Upper lobe of right lung (tissue), 1 donor: ENCODE measurements around the gene ACACB. TPM values are rescaled to one million over a fixed set of nuclear protein-coding genes. Genes with fewer than 3 reads are reported as not detected.

Experiments
- ATAC-seq: fragments of 200-7000 bp; cut with Tn5 transposase; one replicate; pipeline ENCODE4 v1.9.1; 2020; ENCODE audit warnings: mild to moderate bottlenecking, moderate library complexity
- DNase-seq: peaks from one replicate; pipeline ENCODE4 v3.0.0-alpha.2; 2020
- H3K27ac ChIP-seq: fragments of 200-600 bp; one replicate; pipeline ENCODE4 v1.8.0; 2022
- H3K27me3 ChIP-seq: fragments of 200-600 bp; one replicate; pipeline ENCODE4 v1.8.0; 2022; ENCODE audit warnings: mild to moderate bottlenecking
- H3K36me3 ChIP-seq: fragments of 200-600 bp; one replicate; pipeline ENCODE4 v1.8.0; 2022
- H3K4me1 ChIP-seq: fragments of 200-600 bp; one replicate; pipeline ENCODE4 v1.8.0; 2022
- H3K4me3 ChIP-seq: fragments of 200-600 bp; one replicate; pipeline ENCODE4 v1.8.0; 2022; ENCODE audit warnings: mild to moderate bottlenecking
- H3K9me3 ChIP-seq: fragments of 200-600 bp; one replicate; pipeline ENCODE4 v1.8.0; 2022
- CTCF ChIP-seq: fragments of 200-600 bp; IDR thresholded peaks from one replicate; pipeline ENCODE4 v1.8.0; 2022; ENCODE audit warnings: antibody characterized with exemption
- intact Hi-C: fragments of 100-400 bp; cut with DNase I; formaldehyde crosslinking; loops from one replicate; pipeline ENCODE4 v1.11.0; 2022
- total RNA-seq: library from RNA; stranded (reverse); fragmentation: NEBNext Ultra II Directional; extraction: Animal tissue kit (Norgen Biotek cat#: 25700); gene quantifications from one replicate; pipeline ENCODE4 v1.2.1, GENCODE V29; 2021
- donor health status: DM: no; HTN: yes; CAD: no; lungs with severe emphysema.

The ACACB gene
- total RNA-seq, 1 donor from 2014 or later: 35.2 TPM

DNA sequence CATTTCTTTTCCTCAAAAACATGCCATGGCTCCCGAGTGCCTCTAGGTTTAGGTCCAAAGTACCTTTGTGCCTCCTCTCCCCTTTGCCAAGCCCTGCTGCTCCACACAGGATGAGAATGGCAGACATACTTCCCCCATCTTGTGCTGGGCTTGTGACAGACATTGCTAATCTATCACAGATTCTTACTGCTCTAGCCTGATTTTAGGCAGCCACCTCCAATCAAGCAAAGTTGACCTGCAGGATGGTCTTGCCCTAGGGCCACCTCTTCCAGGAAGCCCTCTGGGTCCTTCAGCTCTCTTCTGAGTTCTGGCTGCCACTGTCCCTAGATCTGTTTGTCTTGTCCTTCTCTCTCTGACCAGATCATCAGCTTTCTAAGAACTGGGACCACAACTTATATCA, 172.2 kb downstream of the ACACB start:
- peaks cover 13% of the 10 kb centered on the region for H3K27me3 ChIP-seq

GRCh38 chr12:109289004-109289403, 172.6 kb downstream of the ACACB start:
- ATAC-seq: no peak

More for the DNA sequence above, 172.2 kb downstream of the ACACB start:
- no peaks in the 10 kb centered on the region for H3K36me3 ChIP-seq
- no peak for TF ChIP-seq CTCF
- no peak for ATAC-seq
- intact Hi-C loops: no loop called here
- DNase-seq: no peak
- no peaks in the 10 kb centered on the region for H3K9me3 ChIP-seq
- no peak overlapping the region for H3K27ac ChIP-seq
- no peaks in the 10 kb centered on the region for H3K4me1 ChIP-seq
- no peak overlapping the region for H3K4me3 ChIP-seq

DNA sequence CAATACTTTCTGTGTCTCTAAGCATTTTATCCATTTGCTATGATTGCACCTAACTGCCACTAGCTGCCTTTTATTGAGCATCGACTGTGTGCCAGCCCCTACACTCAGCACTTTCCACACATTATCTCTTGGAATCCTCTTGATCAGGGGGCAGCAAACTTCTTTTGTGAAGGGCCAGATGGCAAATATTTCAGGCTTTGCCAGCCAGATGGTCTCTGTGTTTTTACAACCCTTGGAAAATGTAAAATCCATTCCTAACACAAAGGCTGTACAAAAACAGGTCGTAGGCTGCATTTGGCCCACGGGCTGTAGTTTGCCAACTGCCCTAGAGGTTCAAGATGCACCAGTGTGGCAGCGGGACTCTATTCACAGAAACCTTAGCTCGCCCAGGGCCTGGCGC, 173.2 kb downstream of the ACACB start:
- Histone ChIP-seq H3K4me1 (no peaks in the 10 kb centered on the region), H3K27ac (no peak overlapping the region), H3K27me3 (peaks cover 20% of the 10 kb centered on the region), H3K4me3 (no peak overlapping the region), H3K36me3 (no peaks in the 10 kb centered on the region), H3K9me3 (no peaks in the 10 kb centered on the region)
- no peak for ATAC-seq
- TF ChIP-seq CTCF: no peak
- intact Hi-C loops: no loop called here
- DNase-seq: no peak

More at GRCh38 chr12:109289004-109289403, 172.6 kb downstream of the ACACB start:
- no peak for DNase-seq
- peaks cover 18% of the 10 kb centered on the region for H3K27me3 ChIP-seq
- no peaks in the 10 kb centered on the region for H3K36me3 ChIP-seq
- no peaks in the 10 kb centered on the region for H3K4me1 ChIP-seq
- intact Hi-C loops: no loop called here
- no peak overlapping the region for H3K27ac ChIP-seq
- no peak overlapping the region for H3K4me3 ChIP-seq
- TF ChIP-seq CTCF: no peak
- H3K9me3 ChIP-seq: no peaks in the 10 kb centered on the region

DNA sequence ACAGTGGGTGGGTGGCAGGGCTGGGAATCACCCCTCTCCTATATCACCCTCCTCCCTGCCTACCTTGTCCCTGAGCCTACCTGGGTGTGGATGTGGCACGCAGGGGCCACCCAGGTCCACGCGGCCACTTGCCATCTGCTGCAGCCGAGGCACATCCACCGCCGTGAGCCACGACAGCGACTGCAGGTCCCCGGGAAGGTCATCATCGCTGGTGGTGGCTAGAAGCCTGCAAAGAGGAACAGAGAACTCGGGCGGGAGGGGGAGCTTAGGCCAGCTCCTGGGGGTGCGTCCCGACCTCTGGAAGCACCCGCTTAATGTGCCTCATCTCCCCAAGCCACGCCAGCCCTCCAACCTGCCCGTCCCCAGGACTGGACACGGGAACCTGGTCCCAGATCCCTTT, 173.7 kb downstream of the ACACB start:
- no peaks in the 10 kb centered on the region for H3K36me3 ChIP-seq
- H3K4me1 ChIP-seq: no peaks in the 10 kb centered on the region
- H3K9me3 ChIP-seq: no peaks in the 10 kb centered on the region
- peaks cover 20% of the 10 kb centered on the region for H3K27me3 ChIP-seq
- no peak overlapping the region for H3K27ac ChIP-seq
- H3K4me3 ChIP-seq: no peak overlapping the region
- no peak for TF ChIP-seq CTCF
- intact Hi-C loops: no loop called here
- ATAC-seq: no peak
- no peak for DNase-seq

GRCh38 chr12:109291117-109291516, 174.7 kb downstream of the ACACB start:
- H3K4me1 ChIP-seq: no peaks in the 10 kb centered on the region
- intact Hi-C loops: no loop called here
- H3K36me3 ChIP-seq: no peaks in the 10 kb centered on the region
- no peaks in the 10 kb centered on the region for H3K9me3 ChIP-seq
- ATAC-seq (no peak), DNase-seq (no peak)
- H3K27me3 ChIP-seq: peaks cover 26% of the 10 kb centered on the region
- no peak overlapping the region for H3K4me3 ChIP-seq
- H3K27ac ChIP-seq: no peak overlapping the region
- no peak for TF ChIP-seq CTCF
